A172 (cell line): ENCODE results near the gene TMEM270. TPM values are rescaled to one million over a fixed set of nuclear protein-coding genes. Genes with fewer than 3 reads are reported as not detected.
"Not testable (repeated sequence)": the region's sequence is repeated elsewhere in the genome, so short reads cannot be mapped to it uniquely, and the experiment has no call there.

Experiments
- DNase-seq: peaks from one replicate; pipeline ENCODE4 v3.0.0-alpha.2; 2015; ENCODE audit warnings: low spot score
- total RNA-seq: library from RNA; depleted of rRNA; stranded (reverse); fragments of >200 nt; shearing (Covaris generic); gene quantifications from 2 replicates; pipeline ENCODE4 v1.2.3, GENCODE V29; 2014; rRNA removed

TMEM270 gene, protein sequence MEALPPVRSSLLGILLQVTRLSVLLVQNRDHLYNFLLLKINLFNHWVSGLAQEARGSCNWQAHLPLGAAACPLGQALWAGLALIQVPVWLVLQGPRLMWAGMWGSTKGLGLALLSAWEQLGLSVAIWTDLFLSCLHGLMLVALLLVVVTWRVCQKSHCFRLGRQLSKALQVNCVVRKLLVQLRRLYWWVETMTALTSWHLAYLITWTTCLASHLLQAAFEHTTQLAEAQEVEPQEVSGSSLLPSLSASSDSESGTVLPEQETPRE
- 0.52 and 1.7 TPM in 2 replicates for total RNA-seq

DNA sequence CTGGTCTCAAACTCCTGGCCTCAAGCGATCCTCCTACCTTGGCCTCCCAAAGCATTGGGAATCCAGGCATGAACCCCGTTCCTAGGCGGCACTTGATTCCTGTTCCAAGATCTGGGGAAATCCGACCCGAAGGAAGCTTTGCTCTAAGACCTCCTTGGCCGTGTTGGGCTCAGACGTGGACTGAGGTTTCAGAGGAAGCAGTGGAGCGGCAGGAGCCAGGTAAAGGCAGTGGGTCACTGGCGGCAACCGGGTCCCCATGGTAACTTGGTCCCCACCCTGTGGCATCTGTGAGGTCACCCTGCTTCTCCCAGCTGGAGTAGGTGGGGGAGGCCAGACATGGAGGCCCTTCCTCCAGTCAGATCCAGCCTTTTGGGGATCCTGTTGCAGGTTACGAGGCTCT, at the start of gene TMEM270:
TMEM270 (plus strand) TSS at position 301 of the 400 bp plus-strand sequence; CDS start at position 337, 36 bp downstream.
- no peak for DNase-seq

GRCh38 chr7:73811760-73812168, 49.2 kb upstream of the TMEM270 start:
- peak; percentile 77 for DNase-seq

DNA sequence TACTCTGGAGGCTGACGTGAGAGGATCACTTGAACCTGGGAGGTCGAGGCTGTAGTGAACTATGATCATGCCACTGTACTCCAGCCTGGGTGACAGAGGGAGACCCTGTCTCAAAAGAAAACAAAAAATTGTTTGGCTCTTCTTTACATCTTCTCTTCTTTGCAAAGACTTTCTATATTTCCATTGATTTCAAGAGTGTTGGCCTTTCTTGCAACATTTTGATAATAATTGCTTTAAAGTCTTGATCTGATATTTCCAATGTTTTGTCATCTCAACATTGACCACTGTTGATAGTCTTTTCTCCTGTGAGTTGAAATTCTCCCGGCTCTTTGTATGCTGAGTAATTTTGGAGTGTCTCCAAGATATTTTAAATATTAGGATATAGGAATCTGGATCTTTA, 48.0 kb upstream of the TMEM270 start:
- no peak for DNase-seq

GRCh38 chr7:73815436-73815835, 45.5 kb upstream of the TMEM270 start:
- no peak for DNase-seq

DNA sequence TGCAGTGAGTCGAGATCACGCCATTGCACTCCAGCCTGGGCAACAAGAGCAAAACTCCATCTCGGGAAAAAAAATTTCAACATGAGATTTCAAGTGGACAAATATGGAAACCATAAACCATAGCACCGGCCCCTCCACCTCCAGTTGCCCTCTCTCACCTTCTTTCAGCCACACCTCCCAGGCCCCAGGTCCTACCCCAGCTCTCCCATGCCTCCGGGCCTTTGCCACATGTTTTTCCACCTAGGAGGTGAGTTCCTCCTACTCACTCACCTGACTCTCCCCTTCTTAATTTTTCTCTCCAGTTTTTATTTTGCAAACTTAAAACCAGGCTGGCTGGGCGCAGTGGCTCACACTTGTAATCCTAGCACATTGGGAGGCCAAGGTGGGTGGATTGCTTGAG, 43.8 kb upstream of the TMEM270 start:
- DNase-seq: no peak

DNA sequence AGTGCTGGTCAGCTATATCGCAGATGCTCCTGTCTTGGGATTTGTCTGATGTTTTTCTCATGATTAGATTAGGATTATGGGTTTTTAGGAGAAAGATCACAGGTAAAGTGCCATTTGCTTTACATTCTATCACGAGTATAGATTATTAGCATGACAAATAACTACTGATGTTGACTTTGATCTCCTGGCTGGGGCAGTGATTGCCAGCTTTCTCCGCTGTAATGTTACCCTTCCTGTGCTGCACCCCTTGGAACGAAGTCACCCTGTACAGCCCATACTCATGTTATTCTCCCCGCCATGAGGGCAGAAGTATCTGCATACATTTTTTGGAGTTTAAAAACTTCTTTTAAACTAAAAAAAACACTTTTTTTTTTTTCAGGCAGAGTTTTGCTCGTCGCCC, 40.9 kb upstream of the TMEM270 start:
- DNase-seq: no peak

- DNase-seq: not testable (repeated sequence)
These were observed 39.2 kb upstream of the TMEM270 start for GRCh38 chr7:73821597-73822285.

- DNase-seq: peak; percentile 100
These were observed 38.4 kb upstream of the TMEM270 start for GRCh38 chr7:73822319-73823173.

GRCh38 chr7:73823257-73823656, 37.7 kb upstream of the TMEM270 start:
- no peak for DNase-seq

DNA sequence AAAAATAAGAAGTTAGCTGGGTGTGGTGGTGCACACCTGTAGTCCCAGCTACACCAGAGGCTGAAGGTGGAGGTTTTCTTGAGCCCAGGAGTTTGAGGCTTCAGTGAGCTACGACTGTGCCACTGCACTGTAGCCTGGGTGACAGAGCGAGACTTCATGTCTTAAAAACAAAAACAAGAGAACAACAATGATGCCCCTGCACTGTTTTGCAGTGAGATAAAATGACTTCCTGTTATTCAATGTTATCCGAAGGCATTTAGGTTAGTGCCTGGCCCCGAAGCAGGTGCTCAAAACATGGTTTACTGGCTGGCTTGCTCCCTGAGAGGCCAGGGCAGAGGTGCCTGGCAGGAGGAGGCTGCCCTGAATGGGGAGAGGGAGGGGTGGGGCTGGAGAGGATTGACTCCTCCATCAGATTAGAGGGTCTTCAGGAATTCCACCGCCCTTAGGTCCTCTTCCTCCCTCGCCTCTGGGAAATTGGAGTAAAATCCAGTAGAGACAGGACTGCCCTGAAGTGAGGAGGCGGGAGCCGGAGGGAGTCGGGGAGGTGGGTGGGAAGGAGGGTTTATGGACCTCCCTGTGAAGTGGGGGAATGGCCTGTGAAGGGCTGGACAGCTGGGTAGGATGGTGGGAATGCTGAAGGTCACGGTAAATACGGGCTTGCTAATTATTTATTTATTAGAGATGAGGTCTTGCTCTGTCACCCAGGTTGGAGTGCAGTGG, 36.9 kb upstream of the TMEM270 start:
- no peak for DNase-seq

DNA sequence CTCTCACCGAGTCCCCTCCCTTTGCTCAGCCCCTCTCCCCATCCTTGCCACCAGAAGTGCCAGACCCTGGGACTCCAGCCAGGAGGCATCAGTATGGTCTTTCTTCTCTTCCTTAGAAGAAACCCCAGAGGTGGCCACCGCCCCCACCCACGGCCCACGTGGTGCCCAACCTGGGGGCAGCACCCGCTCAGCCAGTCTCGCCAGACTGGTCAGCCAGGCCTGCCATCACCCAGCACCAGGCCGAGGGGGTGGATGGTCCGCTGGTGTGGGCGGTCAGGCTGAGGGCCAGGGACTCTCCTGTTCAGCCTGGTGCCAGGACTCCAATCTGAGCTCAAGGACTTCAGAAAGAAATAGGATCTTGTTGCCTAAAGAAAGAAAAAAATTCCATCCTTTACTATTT, 36.0 kb upstream of the TMEM270 start:
- DNase-seq: no peak

GRCh38 chr7:73827567-73828106, 33.3 kb upstream of the TMEM270 start:
- DNase-seq: peak; percentile 92

- DNase-seq: peak; percentile 98
These were observed 32.7 kb upstream of the TMEM270 start for GRCh38 chr7:73828107-73828803.

DNA sequence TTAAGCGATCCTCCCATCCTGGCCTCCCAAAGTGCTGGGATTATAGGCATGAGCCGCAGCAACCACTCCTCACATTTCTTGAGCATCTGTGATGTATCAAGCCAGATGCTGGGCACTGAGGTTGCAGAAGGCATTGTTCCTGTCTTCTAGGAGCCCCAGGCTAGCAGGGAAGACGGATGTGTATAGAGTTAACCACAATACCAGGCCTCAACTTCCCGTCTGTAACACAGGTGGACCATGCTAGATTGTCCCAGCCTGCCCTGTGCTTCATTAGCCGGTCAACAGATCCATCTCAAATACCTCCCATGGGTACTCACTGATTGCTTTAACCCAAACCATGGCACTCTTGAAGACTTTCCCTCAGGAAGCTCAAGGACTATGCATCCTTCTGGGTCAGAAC, 32.0 kb upstream of the TMEM270 start:
- no peak for DNase-seq

DNA sequence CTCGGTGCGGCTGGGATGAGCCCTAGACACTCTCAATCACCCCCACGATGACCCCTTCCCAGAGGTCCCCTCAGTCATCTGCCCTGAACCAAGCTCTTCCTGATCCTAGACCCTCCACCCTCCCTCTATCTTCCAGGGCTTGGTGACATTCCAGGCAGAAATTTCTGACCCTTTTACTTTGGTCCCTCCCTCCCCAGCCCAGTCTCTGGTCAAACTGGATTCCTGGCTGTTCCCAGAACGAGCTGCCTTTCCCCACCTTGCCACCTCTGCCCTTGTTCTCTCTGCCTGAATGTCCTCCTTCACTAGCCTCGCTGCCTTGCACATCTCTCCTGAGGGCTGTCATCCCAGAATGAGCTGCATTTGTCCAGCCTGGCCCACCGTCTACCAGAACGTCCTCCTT, 31.5 kb upstream of the TMEM270 start:
- DNase-seq: no peak

GRCh38 chr7:73829921-73830680, 30.9 kb upstream of the TMEM270 start:
- no peak for DNase-seq

DNA sequence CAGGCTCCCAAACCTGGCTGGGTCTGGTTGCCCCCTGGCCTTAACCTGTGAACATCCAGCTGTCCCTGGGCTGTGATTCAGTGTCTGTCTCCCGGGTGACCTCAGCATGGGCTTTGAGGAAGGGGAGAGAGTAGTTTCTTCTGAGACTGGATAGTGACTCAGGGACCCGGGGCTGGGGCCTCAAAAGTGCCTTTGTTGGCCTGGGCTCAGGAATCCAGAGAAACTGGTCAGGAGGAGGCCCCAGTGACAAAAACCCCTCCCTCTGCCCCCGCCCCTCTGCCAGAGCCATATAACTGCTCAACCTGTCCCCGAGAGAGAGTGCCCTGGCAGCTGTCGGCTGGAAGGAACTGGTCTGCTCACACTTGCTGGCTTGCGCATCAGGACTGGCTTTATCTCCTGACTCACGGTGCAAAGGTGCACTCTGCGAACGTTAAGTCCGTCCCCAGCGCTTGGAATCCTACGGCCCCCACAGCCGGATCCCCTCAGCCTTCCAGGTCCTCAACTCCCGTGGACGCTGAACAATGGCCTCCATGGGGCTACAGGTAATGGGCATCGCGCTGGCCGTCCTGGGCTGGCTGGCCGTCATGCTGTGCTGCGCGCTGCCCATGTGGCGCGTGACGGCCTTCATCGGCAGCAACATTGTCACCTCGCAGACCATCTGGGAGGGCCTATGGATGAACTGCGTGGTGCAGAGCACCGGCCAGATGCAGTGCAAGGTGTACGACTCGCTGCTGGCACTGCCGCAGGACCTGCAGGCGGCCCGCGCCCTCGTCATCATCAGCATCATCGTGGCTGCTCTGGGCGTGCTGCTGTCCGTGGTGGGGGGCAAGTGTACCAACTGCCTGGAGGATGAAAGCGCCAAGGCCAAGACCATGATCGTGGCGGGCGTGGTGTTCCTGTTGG, 30.0 kb upstream of the TMEM270 start, which contains the start of gene CLDN4:
CLDN4 (plus strand) TSS at position 316 of the 903 bp plus-strand sequence; CDS start at position 522, 206 bp downstream.
- peak; percentile 85 for DNase-seq

DNA sequence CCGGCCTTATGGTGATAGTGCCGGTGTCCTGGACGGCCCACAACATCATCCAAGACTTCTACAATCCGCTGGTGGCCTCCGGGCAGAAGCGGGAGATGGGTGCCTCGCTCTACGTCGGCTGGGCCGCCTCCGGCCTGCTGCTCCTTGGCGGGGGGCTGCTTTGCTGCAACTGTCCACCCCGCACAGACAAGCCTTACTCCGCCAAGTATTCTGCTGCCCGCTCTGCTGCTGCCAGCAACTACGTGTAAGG, 29.4 kb upstream of the TMEM270 start:
- no peak for DNase-seq
